TTC549 (cell line): ENCODE data around the gene PMEL.
A peak's percentile ranks its signal among the peaks of the same experiment; 100 is the strongest.
"Not testable (repeated sequence)": the region's sequence is repeated elsewhere in the genome, so short reads cannot be mapped to it uniquely, and the experiment has no call there.

Experiments
- FAIRE-seq: peaks from 2 replicates; lab custom pipeline; 2012; peaks lifted over from hg19 to GRCh38; lab: Jason Lieb, UNC

PMEL gene

DNA sequence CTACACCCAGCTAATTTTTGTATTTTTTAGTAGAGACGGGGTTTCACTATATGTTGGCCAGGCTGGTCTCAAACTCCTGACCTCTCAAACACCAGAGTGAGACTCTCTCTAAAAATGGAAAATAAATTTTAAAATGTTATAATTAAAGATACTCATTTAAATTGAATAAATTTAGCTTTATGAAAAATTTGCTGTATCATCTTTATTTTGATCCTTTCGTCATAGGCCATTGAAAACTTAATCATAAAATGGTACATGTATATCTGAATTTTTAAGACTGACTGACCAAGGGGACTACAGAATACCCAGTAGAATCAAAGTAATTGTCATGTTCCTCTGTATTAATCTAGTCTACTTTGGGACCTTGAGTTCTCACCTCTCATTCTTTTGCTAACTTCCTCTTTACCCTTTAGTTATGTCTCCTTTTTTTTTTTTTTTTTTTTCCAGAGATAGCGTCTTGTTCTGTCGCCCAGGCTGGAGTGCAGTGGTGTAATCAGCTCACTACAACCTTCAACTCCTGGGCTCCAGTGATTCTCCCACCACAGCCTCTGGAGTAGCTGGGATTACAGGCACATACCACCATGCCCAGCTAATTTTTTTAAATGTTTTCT, 17.5 kb upstream of the PMEL start:
- no peak for FAIRE-seq

DNA sequence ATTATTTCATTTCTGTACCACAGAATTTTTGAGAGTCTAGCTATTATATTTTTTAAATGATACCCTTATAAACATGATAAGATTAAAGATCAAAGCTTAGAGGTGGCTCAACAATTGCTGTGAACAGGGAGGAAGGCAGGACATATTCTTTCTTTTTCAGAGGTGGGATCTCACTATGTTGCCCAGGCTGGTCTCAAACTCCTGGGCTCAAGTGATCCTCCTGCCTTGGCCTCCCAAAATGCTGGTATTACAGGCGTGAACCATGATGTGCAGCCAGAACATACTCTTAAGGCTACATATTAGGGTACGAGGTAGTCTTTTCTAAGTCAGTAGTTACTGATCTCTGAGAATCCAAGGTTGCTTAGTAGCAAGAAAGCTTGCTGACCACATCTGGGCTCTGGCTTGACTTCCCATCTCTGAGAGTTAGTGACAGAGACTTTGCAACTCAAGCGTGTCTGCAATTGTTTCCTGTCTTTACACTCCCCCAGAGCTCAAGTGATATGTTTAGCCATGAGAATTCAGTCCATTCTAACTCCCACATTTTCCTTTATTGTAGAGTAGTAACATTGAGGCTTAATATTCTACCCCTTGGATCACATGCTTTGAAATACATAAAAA, 16.6 kb upstream of the PMEL start:
- FAIRE-seq: no peak

DNA sequence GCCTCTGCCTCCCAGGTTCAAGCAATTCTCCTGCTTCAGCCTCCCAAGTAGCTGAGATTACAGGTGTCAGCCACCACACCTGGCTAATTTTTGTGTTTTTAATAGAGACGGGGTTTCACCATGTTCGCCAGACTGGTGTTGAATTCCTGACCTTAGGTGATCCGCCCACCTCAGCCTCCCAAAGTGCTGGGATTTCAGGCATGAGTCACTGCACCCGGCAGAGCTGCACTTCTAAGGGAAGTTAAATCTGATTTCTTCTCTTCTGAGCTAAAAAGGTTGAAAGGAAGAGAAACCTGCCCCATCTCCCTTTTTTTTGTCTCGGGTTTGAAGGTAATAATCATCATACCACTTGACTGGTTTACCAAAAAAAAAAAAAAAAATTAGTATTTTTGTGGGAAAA, 16.0 kb upstream of the PMEL start:
- FAIRE-seq: not testable (repeated sequence)

DNA sequence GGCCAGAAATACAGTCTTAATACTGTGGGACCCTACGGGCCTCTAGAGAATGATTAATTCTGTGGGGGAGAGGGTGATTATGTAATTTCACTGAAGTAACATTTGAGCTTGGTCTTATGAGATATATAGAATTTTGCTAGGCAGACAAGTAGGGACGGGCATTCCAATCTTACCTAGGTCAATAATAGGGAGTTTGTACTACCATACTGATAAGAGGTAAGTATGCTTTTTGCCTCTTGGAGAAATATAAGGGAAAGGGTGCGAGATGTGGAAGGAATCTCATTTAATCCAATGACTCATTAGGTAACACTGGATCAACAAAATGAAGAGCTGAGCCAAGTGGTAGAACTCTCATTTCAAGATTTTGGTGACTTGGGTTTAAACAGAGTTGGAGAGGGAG, 13.2 kb upstream of the PMEL start:
- no peak for FAIRE-seq

DNA sequence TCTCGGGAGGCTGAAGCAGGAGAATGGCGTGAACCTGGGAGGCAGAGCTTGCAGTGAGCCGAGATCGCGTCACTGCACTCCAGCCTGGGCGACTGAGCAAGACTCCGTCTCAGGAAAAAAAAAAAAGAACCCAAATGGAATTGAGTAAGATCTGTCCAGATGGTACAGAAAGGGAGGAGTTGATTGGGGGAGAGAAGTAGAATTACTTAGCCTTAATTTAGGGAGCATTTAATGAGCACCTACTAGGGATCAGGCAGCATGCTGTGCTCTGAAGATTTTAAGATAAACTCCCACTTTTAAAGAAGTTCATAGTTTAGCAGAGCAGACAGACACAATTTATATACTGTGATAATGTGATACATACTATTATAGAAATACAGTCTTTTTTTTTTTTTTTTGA, 12.6 kb upstream of the PMEL start:
- no peak for FAIRE-seq

DNA sequence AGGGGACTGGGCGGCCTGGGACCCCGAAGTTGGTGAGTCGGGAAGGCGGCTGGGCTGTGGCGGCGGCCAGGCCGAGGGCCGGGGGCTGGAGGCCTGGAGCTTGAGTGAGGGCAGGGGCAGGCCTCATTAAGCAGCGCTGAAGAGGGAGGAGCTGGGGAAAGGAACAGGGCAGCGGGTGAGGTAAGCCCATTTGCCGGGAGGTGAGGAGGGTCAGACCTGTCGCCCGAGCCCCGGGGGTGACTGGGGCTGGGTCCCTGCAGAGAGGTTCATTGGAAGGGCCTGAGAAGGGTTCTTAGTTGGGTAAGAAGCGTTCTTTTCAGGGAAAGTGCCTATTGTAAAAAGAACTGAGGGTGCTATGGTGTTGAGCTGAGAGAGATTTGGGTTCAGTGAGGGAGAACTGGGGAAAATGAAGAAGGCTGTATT, 8.5 kb upstream of the PMEL start:
- no peak for FAIRE-seq

DNA sequence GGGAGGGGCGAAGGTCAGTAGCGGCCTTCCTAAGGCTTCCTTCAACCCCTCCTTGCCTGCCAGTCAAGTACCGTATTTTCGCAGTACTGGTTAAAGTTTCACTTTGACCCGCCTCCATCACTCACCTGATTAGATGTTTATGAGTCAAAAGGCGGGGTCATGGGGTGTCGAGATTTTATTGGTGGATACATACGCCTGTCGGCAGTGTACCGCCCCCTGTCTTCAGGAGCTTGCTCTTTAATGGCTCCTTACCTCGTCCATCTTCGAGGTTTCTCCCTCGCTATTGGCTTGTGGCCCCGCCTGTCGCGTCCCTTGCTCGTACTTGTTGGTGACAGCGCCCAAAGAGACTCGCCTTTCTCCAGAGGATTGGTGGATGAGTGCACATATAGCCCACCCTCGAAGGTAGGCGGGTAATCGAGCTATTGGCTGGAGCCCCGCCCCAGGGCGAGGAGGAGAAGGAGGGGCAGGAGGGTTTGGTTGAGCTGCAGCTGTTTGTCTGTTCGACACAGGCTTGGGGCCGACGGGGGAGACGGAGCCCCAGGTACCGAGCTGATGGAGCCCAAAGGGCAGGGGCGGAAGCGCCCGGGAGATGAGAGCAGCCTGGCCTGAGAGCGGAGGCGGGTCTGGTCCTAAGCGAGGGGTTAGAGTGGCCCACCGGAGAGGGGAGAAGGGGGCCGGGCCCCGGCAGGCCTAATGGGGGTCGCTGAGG, 7.9 kb upstream of the PMEL start, which contains the start of gene RAB5B:
Gene RAB5B, plus strand, starts transcription at position 480 of the 709 bp plus-strand sequence. CDS start 12,883 bp downstream, outside the sequence.
- FAIRE-seq: peak; percentile 98

DNA sequence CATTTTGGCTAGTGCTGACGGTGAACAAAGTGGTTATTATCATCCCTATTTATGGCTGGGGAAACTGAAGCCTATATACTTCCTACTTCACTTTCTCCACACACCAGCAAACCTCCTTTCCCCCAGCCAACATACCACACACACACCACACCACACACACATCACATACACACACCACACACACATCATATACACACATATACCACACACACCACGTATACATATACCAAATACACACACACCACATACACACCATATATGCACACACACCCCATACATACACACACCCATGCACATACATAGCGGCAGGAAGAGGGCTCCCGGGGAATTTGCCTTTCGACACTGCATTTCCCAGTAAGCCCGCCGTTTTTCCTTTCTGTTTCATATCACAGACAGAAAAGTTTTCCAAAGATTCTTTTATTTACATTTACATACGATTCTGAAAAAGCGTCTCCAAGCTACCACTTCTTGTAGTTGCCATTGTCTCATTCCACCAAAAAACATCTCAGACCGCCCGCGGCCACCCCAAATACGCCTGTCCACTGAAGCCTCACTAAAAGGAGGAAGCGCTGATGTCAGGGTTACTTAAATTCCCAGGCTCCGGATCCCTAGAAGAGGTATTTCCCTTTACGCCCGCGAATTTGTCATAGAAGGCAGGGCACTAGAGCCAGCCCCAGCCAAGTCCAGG, 7.2 kb upstream of the PMEL start:
- no peak for FAIRE-seq

DNA sequence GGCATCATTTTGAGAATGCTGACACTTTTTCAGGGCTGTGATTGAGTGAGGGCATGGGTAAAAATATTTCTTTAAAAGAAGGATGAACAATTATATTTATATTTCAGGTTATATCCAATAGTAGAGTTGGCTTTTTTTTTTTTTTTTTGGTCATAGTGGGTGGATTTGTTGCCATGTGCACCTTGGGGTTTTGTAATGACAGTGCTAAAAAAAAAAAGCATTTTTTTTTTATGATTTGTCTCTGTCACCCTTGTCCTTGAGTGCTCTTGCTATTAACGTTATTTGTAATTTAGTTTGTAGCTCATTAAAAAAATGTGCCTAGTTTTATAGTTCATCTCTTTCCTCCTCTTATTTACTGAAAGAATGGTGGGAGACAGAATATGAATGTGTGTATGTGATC, 6.6 kb upstream of the PMEL start:
- no peak for FAIRE-seq

DNA sequence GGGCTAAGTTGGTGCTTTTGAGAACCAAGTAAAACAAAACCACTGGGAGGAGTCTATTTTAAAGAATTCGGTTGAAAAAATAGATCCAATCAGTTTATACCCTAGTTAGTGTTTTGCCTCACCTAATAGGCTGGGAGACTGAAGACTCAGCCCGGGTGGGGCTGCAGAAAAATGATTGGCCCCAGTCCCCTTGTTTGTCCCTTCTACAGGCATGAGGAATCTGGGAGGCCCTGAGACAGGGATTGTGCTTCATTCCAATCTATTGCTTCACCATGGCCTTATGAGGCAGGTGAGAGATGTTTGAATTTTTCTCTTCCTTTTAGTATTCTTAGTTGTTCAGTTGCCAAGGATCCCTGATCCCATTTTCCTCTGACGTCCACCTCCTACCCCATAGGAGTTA, 6.2 kb upstream of the PMEL start:
- no peak for FAIRE-seq

DNA sequence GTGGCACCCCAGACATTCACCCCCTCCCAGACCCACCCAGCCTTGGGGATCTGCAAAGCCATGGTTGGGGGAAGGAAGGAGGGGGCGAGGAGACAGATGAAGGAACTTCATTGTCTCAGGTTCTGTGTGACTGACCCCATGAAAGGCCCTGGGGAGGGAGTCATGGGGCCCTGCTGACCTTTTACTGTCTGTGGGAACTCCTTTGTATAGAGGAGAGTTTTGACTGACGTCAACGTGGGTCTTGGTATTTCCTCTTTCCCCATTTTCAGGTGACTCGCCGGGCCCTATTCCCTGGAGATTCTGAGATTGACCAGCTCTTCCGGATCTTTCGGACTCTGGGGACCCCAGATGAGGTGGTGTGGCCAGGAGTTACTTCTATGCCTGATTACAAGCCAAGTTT, 4.9 kb upstream of the PMEL start:
- FAIRE-seq: no peak

DNA sequence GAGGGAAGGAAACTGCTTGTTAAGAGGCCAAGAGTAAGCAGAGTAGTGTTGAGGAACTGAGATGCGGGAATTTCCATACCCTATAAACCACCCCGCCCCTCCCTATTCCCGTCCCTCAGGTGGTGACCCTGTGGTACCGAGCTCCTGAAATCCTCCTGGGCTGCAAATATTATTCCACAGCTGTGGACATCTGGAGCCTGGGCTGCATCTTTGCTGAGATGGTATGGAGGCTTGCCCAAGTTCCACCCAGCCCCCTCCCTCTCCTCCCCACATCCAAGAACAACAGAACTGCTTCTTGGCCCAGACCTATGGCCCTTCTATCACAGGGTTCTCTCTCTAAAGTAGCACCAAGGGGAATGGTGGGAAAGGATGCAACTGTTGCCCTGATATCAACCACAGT, 3.5 kb upstream of the PMEL start:
- no peak for FAIRE-seq

DNA sequence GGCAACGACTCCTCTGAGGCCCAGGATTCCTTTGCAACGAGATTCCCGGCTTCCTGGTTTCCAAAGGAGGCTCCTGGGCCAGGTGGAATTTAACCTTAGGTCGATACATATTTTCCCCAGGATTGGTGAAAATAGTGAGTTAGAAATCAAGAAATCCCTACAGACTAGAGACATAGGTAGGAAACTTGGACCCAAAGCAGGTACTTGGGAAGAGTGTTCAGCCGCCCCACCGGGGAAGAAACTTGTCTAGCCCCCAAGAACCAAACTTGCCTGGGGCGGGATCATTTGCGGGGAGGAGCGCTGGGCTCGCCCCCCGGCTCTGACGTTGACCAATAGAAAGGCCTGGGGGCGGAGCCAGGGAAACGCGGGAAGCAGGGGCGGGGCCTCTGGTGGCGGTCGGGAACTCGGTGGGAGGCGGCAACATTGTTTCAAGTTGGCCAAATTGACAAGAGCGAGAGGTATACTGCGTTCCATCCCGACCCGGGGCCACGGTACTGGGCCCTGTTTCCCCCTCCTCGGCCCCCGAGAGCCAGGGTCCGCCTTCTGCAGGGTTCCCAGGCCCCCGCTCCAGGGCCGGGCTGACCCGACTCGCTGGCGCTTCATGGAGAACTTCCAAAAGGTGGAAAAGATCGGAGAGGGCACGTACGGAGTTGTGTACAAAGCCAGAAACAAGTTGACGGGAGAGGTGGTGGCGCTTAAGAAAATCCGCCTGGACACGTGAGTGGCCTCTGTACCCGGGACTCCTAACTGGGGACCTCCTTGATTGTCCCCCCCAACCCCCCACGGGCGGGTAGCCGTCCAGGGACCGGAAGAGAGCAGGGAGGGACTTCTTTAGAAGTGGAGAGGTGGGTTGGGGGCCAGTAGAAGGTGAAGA, 803 bp upstream of the PMEL start, which contains the start of gene CDK2:
Gene CDK2, plus strand, starts transcription at position 423 of the 874 bp plus-strand sequence. Its CDS starts 179 bp downstream, at position 602.
- FAIRE-seq: no peak

DNA sequence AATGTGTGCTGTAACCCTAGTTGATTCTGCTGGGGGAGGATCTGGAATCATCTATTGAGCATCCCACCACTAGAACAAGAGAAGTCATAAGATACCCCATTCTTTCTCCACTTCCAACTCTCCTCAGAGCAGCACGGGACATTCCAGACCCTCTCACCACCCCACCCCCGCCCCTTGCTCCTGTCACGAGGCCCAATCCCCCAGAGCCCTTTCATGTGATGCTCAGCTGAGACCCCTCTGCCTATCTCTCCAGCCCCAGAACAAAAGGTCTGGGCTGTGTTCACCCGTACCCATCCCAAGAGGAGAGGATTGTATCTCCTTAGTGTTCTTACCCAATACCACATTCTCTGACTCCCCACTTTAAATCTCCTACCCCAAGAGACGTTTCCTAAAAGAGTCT, 602 bp downstream of the PMEL start:
- FAIRE-seq: no peak

DNA sequence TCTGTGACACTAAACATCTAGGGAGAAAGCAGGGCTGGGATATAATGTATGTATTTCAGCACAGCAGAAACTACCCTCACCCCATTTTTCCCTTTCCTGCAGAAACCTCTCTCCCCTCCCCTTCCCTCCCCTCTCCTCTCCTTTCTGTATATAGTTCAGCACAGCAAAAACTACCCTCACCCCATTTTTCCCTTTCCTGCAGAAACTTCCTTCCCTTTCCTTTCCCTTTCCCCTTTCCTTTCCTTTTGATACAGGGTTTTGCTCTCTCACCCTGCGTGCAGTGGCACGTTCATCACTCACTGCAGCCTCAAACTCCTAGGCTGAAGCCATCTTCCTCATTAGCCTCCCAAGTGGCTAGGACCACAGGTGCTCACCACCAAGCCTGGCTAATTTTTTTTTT, 2.1 kb downstream of the PMEL start:
- no peak for FAIRE-seq

DNA sequence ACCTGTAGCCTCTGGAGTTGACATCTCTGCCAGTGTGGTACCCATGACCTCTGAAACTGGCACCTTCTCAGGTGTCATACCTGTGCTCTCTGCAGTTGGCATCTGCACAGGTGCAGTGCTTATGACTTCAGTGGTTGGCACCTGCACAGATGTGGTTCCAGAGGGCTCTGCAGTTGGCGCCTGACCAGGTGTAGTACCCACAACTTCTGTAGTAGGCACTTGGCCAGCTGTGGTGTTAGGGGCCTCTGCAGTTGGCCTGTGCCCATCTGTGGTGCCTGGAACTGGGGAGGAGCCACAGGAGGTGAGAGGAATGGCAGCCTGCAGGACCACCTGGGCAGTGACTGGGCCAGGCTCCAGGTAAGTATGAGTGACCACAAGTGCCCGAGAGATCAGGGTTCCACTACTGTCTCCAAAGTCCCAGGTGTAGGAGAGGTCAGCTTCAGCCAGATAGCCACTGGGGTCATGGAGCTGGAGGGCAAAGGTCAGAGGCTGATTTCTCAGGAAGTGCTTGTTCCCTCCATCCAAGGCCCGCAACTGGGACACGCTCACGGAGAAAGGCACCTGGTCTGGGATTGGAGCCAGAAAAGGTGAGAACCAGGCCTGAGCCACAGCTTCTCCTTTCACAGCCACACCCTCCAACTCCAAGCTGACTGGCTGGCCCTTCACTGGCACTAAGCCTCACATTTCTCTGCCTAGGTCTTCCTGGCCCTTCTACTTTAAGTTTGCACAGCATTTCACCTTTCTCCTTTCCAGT, 8.6 kb downstream of the PMEL start:
- FAIRE-seq: no peak

DNA sequence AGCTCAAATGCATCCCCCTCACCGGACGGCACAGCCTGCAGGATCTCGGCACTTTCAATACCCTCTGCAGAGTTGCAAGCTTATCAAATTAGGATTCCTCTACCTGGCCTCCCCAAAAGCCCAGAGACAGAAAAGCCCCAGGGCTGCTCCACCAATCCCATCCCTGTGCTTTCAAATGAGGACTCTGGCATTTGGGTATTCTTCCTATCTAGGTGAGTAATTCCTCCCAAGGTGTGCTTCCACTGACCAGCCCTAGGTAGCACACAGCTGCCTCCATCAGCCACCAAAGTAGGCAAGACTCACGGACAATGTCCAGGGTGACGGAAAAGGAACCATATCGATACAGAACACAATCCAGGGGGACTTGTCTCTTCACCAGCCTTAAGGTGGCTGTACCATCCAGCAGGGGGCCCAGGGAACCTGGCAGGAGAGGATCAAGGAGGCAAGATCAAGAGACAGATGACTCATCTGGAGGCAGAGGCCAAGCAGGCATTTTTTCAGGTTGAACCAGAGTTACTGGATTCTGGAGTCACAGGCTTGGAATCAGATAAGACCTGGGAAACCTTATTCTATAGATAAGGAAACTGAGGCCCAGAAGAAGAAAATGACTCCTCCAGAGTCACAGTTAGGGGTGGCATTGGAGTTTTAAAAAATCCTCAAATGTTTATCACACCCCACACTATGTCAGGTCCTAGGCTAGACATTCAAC, 9.9 kb downstream of the PMEL start:
- FAIRE-seq: no peak

DNA sequence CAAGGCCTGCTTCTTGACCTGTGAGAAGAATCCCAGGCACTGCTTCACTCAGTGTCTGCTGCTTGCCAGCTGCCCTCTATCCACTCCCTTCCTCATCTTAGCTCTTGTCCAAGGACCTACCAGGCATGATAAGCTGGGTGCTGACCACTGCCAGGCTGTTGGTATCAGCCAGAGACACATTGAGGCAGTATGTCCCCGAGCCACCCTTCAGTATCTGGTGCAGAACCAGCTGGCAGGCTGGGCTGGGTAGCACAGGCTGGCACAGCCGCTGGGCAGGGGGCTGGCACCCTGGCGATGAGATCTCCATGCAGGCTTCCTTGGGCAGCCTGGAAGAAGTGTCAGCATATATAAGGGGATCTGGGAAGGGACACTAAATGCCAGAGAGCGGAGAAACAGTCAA, 10.5 kb downstream of the PMEL start:
- no peak for FAIRE-seq

DNA sequence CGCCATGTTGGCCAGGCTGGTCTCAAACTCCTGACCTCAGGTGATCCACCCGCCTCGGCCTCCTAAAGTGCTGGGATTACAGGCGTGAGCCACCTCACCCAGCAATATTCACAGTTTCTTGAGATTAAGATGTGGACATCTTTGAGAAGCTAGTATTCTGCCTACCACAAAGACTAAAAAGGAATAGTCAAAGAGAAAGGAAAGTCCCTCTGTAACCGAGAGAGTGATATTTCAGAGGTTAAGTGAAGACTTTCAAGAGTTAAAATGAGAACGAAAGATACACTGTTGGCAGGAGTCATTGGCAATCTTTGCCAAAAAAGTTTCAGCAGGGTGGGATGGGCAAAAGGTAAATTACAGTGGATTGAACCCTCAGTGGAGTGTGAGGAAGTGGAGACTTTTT, 19.3 kb downstream of the PMEL start:
- FAIRE-seq: no peak

DNA sequence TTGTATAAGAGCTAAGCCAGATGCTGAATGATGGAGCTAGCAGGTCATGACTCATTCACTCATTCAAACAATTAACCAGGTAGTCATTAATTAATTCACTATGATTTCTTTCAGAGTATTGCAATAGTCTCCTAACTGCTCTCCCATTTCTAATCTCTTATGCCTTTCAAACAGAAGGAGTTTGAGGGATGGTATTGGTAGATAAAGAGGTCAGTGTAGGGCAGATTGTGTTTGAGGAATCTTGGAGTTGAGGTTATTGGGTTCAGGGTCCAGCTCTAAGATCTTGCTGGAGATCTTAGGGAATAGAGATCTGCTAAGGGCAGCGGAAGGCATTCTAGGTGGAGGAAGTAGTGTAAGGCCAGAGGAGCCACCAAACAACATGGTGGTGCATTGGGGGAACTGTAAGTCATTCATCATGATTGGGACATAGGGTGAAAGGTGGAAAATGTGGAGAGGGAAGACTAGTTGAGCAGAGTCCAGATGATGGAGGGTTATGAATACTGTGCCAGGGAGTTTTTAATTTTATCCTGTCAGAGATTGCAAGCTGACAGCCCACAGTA, 23.2 kb downstream of the PMEL start:
- no peak for FAIRE-seq
